ENCODE results near the gene C2.

Gene C2

DNA sequence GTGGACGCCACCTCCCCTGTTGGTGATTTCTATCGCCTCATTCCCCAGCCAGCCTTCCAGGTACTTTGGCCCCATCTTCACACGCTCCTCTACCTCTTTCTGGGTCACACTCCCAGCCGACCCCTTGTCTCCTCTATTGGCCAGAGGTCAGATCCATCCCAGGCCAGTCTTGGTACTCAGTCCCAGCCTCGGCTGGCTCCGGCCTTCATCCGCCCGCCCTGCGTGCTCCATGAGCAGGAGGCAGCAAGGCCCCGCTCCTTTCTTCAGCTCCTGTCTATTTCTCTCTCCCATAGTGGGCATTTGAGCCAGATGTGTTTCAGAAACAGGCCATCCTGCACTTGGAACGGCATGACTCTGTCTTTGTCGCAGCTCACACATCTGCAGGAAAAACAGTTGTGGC is 34.1 kb downstream of the C2 start:
- TF ChIP-seq, protein P1, sequence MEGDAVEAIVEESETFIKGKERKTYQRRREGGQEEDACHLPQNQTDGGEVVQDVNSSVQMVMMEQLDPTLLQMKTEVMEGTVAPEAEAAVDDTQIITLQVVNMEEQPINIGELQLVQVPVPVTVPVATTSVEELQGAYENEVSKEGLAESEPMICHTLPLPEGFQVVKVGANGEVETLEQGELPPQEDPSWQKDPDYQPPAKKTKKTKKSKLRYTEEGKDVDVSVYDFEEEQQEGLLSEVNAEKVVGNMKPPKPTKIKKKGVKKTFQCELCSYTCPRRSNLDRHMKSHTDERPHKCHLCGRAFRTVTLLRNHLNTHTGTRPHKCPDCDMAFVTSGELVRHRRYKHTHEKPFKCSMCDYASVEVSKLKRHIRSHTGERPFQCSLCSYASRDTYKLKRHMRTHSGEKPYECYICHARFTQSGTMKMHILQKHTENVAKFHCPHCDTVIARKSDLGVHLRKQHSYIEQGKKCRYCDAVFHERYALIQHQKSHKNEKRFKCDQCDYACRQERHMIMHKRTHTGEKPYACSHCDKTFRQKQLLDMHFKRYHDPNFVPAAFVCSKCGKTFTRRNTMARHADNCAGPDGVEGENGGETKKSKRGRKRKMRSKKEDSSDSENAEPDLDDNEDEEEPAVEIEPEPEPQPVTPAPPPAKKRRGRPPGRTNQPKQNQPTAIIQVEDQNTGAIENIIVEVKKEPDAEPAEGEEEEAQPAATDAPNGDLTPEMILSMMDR (IDR thresholded peaks at IDR 0.05; ENCODE audit: borderline replicate concordance, control extremely low read depth, extremely low read depth, insufficient read depth, missing control alignments) = no peak
- in situ Hi-C loops (cut with MboI; ENCODE audit: low sequenced_read_pairs, unreplicated experiment) = no loop called here
- DNase-seq (ENCODE audit: low spot score) = no peak

DNA sequence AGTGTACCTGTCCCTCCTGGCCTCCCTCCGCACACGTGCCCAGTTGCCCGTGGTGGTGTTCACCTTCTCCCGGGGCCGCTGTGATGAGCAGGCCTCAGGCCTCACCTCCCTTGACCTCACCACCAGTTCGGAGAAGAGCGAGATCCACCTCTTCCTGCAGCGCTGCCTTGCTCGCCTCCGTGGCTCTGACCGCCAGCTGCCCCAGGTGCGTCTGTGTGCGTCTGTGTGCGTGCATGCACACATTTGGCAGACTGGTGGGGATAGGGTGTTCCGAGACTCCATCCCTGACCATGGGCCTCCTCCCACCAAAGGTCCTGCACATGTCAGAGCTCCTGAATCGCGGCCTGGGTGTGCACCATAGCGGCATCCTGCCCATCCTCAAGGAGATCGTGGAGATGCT is 36.4 kb downstream of the C2 start:
- TF ChIP-seq, protein P1 (IDR thresholded peaks at IDR 0.05; ENCODE audit: borderline replicate concordance, control extremely low read depth, extremely low read depth, insufficient read depth, missing control alignments) = no peak
- DNase-seq (ENCODE audit: low spot score) = no peak
- in situ Hi-C loops (cut with MboI; ENCODE audit: low sequenced_read_pairs, unreplicated experiment) = no loop called here

DNA sequence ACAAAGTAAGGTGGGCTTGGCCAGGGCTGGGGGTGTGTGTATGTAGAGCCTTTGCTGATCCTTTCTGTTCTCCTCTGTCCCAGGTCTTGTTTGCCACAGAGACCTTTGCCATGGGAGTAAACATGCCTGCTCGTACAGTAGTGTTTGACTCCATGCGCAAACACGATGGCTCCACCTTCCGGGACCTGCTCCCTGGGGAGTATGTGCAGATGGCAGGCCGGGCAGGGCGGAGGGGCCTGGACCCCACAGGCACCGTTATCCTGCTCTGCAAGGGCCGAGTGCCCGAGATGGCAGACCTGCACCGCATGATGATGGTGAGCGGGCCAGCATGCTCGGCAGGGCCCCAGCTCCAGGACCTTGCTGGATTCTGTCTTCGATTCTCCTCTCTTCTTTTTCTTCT is 38.2 kb downstream of the C2 start:
- TF ChIP-seq, protein P1 (IDR thresholded peaks at IDR 0.05; ENCODE audit: borderline replicate concordance, control extremely low read depth, extremely low read depth, insufficient read depth, missing control alignments) = no peak
- in situ Hi-C loops (cut with MboI; ENCODE audit: low sequenced_read_pairs, unreplicated experiment) = no loop called here

DNA sequence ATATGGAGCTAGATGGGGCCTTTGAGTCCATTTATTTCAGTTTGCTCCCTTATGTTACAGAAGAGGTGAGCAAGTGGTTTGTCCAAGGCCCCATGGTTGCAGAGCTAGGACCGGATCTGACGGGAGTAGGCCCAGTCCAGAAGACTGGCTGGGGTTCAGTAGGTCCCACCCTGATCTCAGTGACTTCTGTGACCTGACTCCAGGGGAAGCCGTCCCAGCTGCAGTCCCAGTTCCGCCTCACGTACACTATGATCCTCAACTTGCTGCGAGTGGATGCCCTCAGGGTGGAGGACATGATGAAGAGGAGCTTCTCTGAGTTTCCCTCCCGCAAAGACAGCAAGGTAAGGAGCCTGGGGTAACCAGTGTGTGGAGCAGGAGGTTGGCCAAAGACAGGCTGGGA is 39.0 kb downstream of the C2 start:
- TF ChIP-seq, protein P1 (IDR thresholded peaks at IDR 0.05; ENCODE audit: borderline replicate concordance, control extremely low read depth, extremely low read depth, insufficient read depth, missing control alignments) = no peak
- DNase-seq (ENCODE audit: low spot score) = no peak
- in situ Hi-C loops (cut with MboI; ENCODE audit: low sequenced_read_pairs, unreplicated experiment) = no loop called here

More for the DNA sequence above, 38.2 kb downstream of the C2 start:
- DNase-seq (ENCODE audit: low spot score) = no peak

DNA sequence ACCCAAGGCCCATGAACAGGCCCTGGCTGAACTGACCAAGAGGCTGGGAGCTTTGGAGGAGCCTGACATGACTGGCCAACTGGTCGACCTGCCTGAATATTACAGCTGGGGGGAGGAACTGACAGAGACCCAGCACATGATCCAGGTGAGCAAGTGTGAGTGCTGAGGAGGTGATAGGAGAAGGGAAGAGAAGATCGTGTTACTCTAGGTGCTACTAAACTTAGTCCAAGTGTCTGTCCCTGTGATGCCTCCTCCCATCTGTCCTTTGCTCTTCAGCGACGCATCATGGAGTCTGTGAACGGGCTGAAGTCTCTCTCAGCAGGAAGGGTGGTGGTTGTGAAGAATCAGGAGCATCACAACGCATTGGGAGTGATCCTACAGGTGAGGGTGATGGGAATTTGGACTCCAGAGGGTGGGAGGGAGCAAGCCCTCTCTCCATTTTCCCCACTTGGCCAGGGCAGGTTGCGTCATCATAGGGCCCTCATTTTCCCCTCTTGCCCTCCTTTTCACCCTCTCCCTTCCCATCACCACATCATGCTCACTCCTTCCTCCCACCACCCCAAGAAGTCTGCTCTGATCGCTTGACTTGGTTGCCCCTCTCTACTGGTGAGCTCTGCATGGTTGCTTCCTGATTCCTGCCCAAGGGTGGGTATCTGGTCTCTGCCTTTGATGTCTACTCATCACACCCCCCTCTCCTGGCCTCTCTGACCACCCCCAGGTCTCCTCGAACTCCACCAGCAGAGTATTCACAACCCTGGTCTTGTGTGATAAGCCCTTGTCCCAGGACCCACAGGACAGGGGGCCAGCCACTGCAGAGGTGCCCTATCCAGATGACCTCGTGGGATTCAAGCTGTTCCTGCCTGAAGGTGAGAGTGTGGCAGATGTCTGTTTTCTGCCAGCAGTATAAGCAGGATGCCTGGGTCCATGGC is 39.7 kb downstream of the C2 start:
- TF ChIP-seq, protein P1 (IDR thresholded peaks at IDR 0.05; ENCODE audit: borderline replicate concordance, control extremely low read depth, extremely low read depth, insufficient read depth, missing control alignments) = no peak
- in situ Hi-C loops (cut with MboI; ENCODE audit: low sequenced_read_pairs, unreplicated experiment) = no loop called here
- no peak for DNase-seq (ENCODE audit: low spot score)

DNA sequence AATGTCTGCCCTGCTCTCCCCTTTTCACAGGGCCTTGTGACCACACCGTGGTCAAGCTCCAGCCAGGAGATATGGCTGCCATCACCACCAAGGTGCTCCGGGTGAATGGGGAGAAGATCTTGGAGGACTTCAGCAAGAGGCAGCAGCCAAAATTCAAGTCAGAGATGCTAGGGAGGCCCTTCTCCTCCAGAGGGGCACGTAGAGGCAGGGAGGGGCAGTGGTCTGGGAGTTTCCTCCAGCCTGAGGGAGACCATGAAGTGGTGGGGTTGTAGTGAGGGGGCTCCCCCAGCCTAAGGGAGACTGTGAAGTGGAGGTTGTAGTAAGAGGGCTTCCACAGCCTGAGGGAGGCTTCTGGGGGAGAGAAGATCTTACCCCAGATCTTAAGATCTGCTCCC is 40.4 kb downstream of the C2 start:
- in situ Hi-C loops (cut with MboI; ENCODE audit: low sequenced_read_pairs, unreplicated experiment) = no loop called here

More for the DNA sequence above, 40.4 kb downstream of the C2 start:
- no peak for DNase-seq (ENCODE audit: low spot score)
- TF ChIP-seq, protein P1 (IDR thresholded peaks at IDR 0.05; ENCODE audit: borderline replicate concordance, control extremely low read depth, extremely low read depth, insufficient read depth, missing control alignments) = no peak
